Measurements from ENCODE around the gene C1QA. TPM values are rescaled to one million over a fixed set of nuclear protein-coding genes. Genes with fewer than 3 reads are reported as not detected.
A peak's percentile ranks its signal among the peaks of the same experiment; 100 is the strongest.
"Not testable (repeated sequence)": the region's sequence is repeated elsewhere in the genome, so short reads cannot be mapped to it uniquely, and the experiment has no call there.

The C1QA gene
- total RNA-seq, 1 donor from 2014 or later = not detected

- TF ChIP-seq, protein P1, sequence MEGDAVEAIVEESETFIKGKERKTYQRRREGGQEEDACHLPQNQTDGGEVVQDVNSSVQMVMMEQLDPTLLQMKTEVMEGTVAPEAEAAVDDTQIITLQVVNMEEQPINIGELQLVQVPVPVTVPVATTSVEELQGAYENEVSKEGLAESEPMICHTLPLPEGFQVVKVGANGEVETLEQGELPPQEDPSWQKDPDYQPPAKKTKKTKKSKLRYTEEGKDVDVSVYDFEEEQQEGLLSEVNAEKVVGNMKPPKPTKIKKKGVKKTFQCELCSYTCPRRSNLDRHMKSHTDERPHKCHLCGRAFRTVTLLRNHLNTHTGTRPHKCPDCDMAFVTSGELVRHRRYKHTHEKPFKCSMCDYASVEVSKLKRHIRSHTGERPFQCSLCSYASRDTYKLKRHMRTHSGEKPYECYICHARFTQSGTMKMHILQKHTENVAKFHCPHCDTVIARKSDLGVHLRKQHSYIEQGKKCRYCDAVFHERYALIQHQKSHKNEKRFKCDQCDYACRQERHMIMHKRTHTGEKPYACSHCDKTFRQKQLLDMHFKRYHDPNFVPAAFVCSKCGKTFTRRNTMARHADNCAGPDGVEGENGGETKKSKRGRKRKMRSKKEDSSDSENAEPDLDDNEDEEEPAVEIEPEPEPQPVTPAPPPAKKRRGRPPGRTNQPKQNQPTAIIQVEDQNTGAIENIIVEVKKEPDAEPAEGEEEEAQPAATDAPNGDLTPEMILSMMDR (conservative IDR thresholded peaks at IDR 0.05) = peak; percentile 80
- Mint-ChIP-seq H3K27ac (ENCODE audit: unreplicated experiment) (no peak overlapping the region), H3K4me3 (no peak overlapping the region), H3K9me3 (no peaks in the 10 kb centered on the region), H3K4me1 (peaks cover 11% of the 10 kb centered on the region), H3K36me3 (ENCODE audit: low read depth) (no peaks in the 10 kb centered on the region), H3K27me3 (ENCODE audit: low read depth) (peaks cover 8% of the 10 kb centered on the region)
- peak; percentile 55 for DNase-seq (ENCODE audit: low read depth, low spot score)
These were observed 29.3 kb downstream of the C1QA start for GRCh38 chr1:22665752-22666151.

- peaks cover 11% of the 10 kb centered on the region for H3K4me1 Mint-ChIP-seq
- TF ChIP-seq, protein P1 (conservative IDR thresholded peaks at IDR 0.05) = no peak
- no peaks in the 10 kb centered on the region for H3K36me3 Mint-ChIP-seq (ENCODE audit: low read depth)
- no peak overlapping the region for H3K4me3 Mint-ChIP-seq
- H3K27me3 Mint-ChIP-seq (ENCODE audit: low read depth) = peaks cover 8% of the 10 kb centered on the region
- DNase-seq (ENCODE audit: low read depth, low spot score) = no peak
- no peaks in the 10 kb centered on the region for H3K9me3 Mint-ChIP-seq
- H3K27ac Mint-ChIP-seq (ENCODE audit: unreplicated experiment) = no peak overlapping the region
These were observed 30.0 kb downstream of the C1QA start for GRCh38 chr1:22666412-22666811.

- peaks cover 17% of the 10 kb centered on the region for H3K4me1 Mint-ChIP-seq
- H3K4me3 Mint-ChIP-seq; H3K27me3 Mint-ChIP-seq (ENCODE audit: low read depth): not testable (repeated sequence)
These were observed 32.4 kb downstream of the C1QA start for GRCh38 chr1:22668840-22669239.

GRCh38 chr1:22670352-22670975, 34.0 kb downstream of the C1QA start:
- TF ChIP-seq, protein P1 (conservative IDR thresholded peaks at IDR 0.05) = no peak
- H3K36me3 Mint-ChIP-seq (ENCODE audit: low read depth) = no peaks in the 10 kb centered on the region
- no peak for DNase-seq (ENCODE audit: low read depth, low spot score)
- no peaks in the 10 kb centered on the region for H3K9me3 Mint-ChIP-seq
- H3K4me3 Mint-ChIP-seq = no peak overlapping the region
- no peak overlapping the region for H3K27ac Mint-ChIP-seq (ENCODE audit: unreplicated experiment)
- H3K27me3 Mint-ChIP-seq (ENCODE audit: low read depth) = peaks cover 3% of the 10 kb centered on the region
- H3K4me1 Mint-ChIP-seq = peaks cover 23% of the 10 kb centered on the region

More at GRCh38 chr1:22668840-22669239, 32.4 kb downstream of the C1QA start:
- not testable (repeated sequence) for DNase-seq (ENCODE audit: low read depth, low spot score); H3K27ac Mint-ChIP-seq (ENCODE audit: unreplicated experiment); H3K9me3 Mint-ChIP-seq; H3K36me3 Mint-ChIP-seq (ENCODE audit: low read depth)

- H3K9me3 Mint-ChIP-seq = no peaks in the 10 kb centered on the region
- H3K4me3 Mint-ChIP-seq = no peak overlapping the region
- peaks cover 22% of the 10 kb centered on the region for H3K4me1 Mint-ChIP-seq
- no peak for DNase-seq (ENCODE audit: low read depth, low spot score)
- no peak overlapping the region for H3K27ac Mint-ChIP-seq (ENCODE audit: unreplicated experiment)
- peaks cover 3% of the 10 kb centered on the region for H3K27me3 Mint-ChIP-seq (ENCODE audit: low read depth)
- TF ChIP-seq, protein P1 (conservative IDR thresholded peaks at IDR 0.05) = no peak
- H3K36me3 Mint-ChIP-seq (ENCODE audit: low read depth) = no peaks in the 10 kb centered on the region
These were observed 35.6 kb downstream of the C1QA start for GRCh38 chr1:22671999-22672398.

DNA sequence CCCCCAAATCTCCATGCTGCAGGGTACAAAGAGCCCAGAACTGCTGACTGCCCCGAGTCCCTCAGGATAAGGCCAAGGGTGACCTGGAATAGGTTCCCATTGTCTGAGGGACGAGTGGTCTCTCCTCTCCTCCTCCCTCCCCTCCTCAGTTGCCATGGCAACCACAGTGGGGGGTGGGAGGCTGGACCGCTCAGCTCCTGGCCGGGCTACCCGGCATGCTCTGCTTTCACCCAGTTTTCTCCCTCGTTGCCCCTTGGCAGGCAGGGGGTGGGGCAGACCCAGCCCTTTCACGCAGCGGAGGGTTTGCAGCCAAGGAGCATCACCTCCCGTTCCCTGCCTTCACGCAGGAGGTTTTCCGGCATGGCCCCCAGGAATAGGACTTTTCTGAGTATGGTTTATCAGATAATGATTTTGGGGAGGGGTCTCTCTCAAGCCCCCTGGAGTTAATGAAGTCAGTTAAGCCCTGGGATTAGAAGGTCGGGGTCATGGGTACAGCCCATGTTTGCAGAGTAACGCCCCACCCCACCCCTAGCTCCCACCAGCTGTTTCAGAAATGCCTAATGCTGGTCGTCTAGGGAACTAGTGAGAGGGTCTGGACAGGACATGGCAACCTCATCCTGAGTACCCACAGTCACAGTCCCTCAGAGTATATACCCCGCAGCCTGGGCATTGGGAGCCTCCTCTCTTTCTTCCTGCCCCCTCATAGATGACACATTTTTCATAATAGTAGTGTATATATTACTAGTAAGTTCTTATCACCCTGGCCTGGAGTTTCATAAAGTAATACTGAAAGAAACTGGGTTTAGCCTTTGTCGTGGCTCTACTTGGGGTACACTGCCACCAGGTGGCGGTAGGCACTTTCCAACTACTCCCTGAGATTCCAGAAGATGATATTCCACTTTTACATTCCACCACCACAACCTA, 37.3 kb downstream of the C1QA start:
- Mint-ChIP-seq H3K27ac (ENCODE audit: unreplicated experiment) (peak overlapping the region; percentile 71), H3K4me1 (peaks cover 22% of the 10 kb centered on the region), H3K4me3 (peak overlapping the region; percentile 35), H3K9me3 (no peaks in the 10 kb centered on the region), H3K36me3 (ENCODE audit: low read depth) (no peaks in the 10 kb centered on the region), H3K27me3 (ENCODE audit: low read depth) (peaks cover 3% of the 10 kb centered on the region)
- TF ChIP-seq, protein P1 (conservative IDR thresholded peaks at IDR 0.05) = peak; percentile 88
- DNase-seq (ENCODE audit: low read depth, low spot score) = peak; percentile 84

Data from neural crest cell (in vitro differentiated cells).